SU-DHL-6 (cell line): ENCODE data around the gene PRDX2.

Source experiments
- H2AFZ ChIP-seq: fragments of 200-600 bp; sonication (generic); 2 replicates; pipeline ENCODE4 v1.6.1; 2014; ENCODE audit warnings: low read depth, mild to moderate bottlenecking, moderate library complexity, mixed read lengths, antibody characterized with exemption, low read length; ENCODE audit not compliant: severe bottlenecking
- H3F3A ChIP-seq: fragments of 200-600 bp; shearing (Covaris generic); 2 replicates; pipeline ENCODE4 v1.6.0; 2016; ENCODE audit warnings: antibody characterized with exemption, mild to moderate bottlenecking; ENCODE audit not compliant: insufficient read depth
- H3K27ac ChIP-seq: fragments of 200-600 bp; sonication (generic); 2 replicates; pipeline ENCODE4 v1.5.1; 2016; ENCODE audit warnings: low read depth, mild to moderate bottlenecking, low read length, moderate library complexity, mixed read lengths
- H3K27me3 ChIP-seq: fragments of 200-600 bp; sonication (generic), shearing (Covaris generic); 2 replicates; pipeline ENCODE4 v1.6.0; 2014; ENCODE audit warnings: mild to moderate bottlenecking, low read length
- H3K36me3 ChIP-seq: fragments of 200-600 bp; sonication (generic); 2 replicates; pipeline ENCODE4 v1.6.1; 2014; ENCODE audit warnings: mild to moderate bottlenecking, low read length, mixed read lengths
- H3K4me2 ChIP-seq: fragments of 300-600, 200-600 bp; shearing (Covaris generic), sonication (generic); 2 replicates; pipeline ENCODE4 v1.6.0; 2014; ENCODE audit warnings: low read length, low read depth, mild to moderate bottlenecking; ENCODE audit not compliant: poor library complexity, severe bottlenecking
- H3K4me3 ChIP-seq: fragments of 200-600 bp; sonication (generic); 2 replicates; pipeline ENCODE4 v1.5.1; 2014; ENCODE audit warnings: antibody characterized with exemption, low read length, mild to moderate bottlenecking, mixed read lengths; ENCODE audit not compliant: insufficient read depth, poor library complexity, severe bottlenecking
- H3K79me2 ChIP-seq: fragments of 200-600 bp; sonication (generic); 2 replicates; pipeline ENCODE4 v1.6.1; 2014; ENCODE audit warnings: mild to moderate bottlenecking, low read length, moderate library complexity; ENCODE audit not compliant: insufficient read depth
- H3K9ac ChIP-seq: fragments of 200-600 bp; sonication (generic); 2 replicates; pipeline ENCODE4 v1.7.0; 2014; ENCODE audit warnings: mild to moderate bottlenecking, low read length
- H3K9me2 ChIP-seq: fragments of 200-600 bp; sonication (generic); replicated peaks from 2 replicates; pipeline ENCODE4 v1.6.1; 2014; ENCODE audit warnings: low read length; ENCODE audit not compliant: insufficient read depth
- H3K9me3 ChIP-seq: fragments of 200-600 bp; sonication (generic); 2 replicates; pipeline ENCODE4 v1.6.1; 2014; ENCODE audit warnings: low read length, mixed read lengths; ENCODE audit not compliant: insufficient read depth
- H4K20me1 ChIP-seq: fragments of 200-600 bp; sonication (generic); 2 replicates; pipeline ENCODE4 v1.6.1; 2014; ENCODE audit warnings: low read depth, mild to moderate bottlenecking, antibody characterized with exemption, low read length, moderate library complexity, mixed read lengths
- EZH2phosphoT487 ChIP-seq: fragments of 200-600 bp; sonication (generic), shearing (Covaris generic); conservative IDR thresholded peaks from 2 replicates; pipeline ENCODE4 v1.6.1; 2018; ENCODE audit warnings: mild to moderate bottlenecking, antibody characterized with exemption, low read length, moderate library complexity, mixed read lengths
- TF ChIP-seq, protein P1 (sequence below): fragments of 200-600 bp; sonication (generic); IDR thresholded peaks from one replicate; pipeline ENCODE4 v1.5.1; 2017; ENCODE audit warnings: antibody characterized with exemption, mild to moderate bottlenecking, low read length, moderate library complexity; ENCODE audit not compliant: insufficient read depth, poor library complexity, severe bottlenecking

Gene PRDX2

DNA sequence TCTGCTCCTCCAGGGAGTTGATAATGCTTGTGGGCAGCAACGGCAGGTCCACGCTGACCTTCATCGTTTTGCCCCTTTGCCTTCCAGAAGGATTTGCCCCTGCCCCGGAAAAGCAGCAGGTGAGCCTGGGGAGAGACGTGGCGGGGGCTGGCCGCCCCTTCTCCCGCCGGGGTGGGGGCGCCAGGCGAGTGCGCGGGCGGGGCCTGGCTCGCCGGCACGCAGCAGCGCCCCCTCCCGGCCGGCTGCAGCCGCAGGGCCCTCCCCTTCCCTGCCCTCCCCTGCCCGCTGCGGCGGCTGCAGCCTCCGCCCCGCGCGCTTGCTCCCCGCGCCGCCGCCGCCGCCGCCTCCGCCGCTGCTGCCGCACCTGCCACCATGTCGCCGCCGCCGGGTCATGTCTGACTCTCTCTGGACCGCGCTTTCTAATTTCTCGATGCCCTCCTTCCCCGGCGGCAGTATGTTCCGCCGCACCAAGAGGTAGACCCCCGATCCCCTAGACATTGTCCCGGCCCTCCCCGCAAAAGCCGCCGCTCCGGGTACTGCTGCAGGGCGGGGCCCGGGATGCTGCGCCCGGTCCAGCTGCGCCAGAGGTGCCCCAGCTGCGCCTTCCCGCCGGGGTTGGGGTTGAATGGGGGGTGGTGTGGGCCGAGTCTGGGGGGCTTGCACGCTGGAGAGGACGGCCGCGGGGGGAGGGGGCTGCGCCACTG, 36.7 kb upstream of the PRDX2 start, which contains the start of gene MAST1:
Gene MAST1, plus strand, starts transcription at position 334 of the 704 bp plus-strand sequence. Its CDS starts 58 bp downstream, at position 392.
- Histone ChIP-seq H3K27ac (peak within 1 kb of the TSS; percentile 46), H3K36me3 (no peaks in the 10 kb centered on the region), H3F3A (peaks cover 19% of the 10 kb centered on the region), H3K27me3 (no peaks in the 10 kb centered on the region), H4K20me1 (no peaks in the 10 kb centered on the region), H3K9me2 (no peaks in the 10 kb centered on the region), H3K9me3 (no peaks in the 10 kb centered on the region), H3K4me2 (peak within 1 kb of the TSS; percentile 78), H3K79me2 (0 out of 2 replicates have a peak, but pooled peaks cover 4% of the 10 kb centered on the region), H2AFZ (peak within 1 kb of the TSS; percentile 87), H3K9ac (peak within 1 kb of the TSS; percentile 74), H3K4me3 (peak within 1 kb of the TSS; percentile 81)
- TF ChIP-seq, protein P1, sequence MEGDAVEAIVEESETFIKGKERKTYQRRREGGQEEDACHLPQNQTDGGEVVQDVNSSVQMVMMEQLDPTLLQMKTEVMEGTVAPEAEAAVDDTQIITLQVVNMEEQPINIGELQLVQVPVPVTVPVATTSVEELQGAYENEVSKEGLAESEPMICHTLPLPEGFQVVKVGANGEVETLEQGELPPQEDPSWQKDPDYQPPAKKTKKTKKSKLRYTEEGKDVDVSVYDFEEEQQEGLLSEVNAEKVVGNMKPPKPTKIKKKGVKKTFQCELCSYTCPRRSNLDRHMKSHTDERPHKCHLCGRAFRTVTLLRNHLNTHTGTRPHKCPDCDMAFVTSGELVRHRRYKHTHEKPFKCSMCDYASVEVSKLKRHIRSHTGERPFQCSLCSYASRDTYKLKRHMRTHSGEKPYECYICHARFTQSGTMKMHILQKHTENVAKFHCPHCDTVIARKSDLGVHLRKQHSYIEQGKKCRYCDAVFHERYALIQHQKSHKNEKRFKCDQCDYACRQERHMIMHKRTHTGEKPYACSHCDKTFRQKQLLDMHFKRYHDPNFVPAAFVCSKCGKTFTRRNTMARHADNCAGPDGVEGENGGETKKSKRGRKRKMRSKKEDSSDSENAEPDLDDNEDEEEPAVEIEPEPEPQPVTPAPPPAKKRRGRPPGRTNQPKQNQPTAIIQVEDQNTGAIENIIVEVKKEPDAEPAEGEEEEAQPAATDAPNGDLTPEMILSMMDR = peak; percentile 22
- TF ChIP-seq EZH2phosphoT487 = no peak

DNA sequence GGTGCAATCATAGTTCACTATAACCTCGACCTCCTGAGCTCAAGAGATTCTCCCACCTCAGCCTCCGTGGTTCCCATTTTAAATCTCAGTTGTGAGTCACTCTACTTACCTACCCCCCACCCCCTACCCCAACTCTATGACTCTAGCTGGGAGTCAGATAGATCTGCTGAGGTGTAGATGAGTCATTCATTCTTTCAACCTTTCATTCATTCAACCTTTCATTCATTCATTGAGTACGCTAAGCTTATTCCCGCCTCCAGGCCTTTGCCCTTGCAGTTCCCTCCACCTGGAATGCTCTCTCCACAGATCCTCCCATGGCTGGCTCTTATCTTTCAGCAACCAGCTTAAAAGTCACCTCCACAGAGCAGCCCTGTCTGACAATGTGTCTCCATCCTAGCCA, 35.6 kb upstream of the PRDX2 start:
- no peak overlapping the region for H3K4me2 ChIP-seq
- H3K9me3 ChIP-seq = no peaks in the 10 kb centered on the region

GRCh38 chr19:12836529-12836863, 34.9 kb upstream of the PRDX2 start:
- Histone ChIP-seq H3F3A (peaks cover 25% of the 10 kb centered on the region), H3K9me3 (no peaks in the 10 kb centered on the region), H3K9me2 (no peaks in the 10 kb centered on the region), H2AFZ (no peak overlapping the region), H3K36me3 (no peaks in the 10 kb centered on the region), H3K9ac (no peak overlapping the region), H3K79me2 (0 out of 2 replicates have a peak, but pooled peaks cover 4% of the 10 kb centered on the region), H4K20me1 (no peaks in the 10 kb centered on the region), H3K4me3 (no peak overlapping the region), H3K27ac (no peak overlapping the region), H3K27me3 (no peaks in the 10 kb centered on the region), H3K4me2 (peak overlapping the region; percentile 36)
- TF ChIP-seq, protein P1 = no peak
- TF ChIP-seq EZH2phosphoT487 = no peak

More for the DNA sequence above, 35.6 kb upstream of the PRDX2 start:
- no peak overlapping the region for H2AFZ ChIP-seq
- no peaks in the 10 kb centered on the region for H3K36me3 ChIP-seq
- no peaks in the 10 kb centered on the region for H3K9me2 ChIP-seq
- no peak for TF ChIP-seq EZH2phosphoT487
- TF ChIP-seq, protein P1 = no peak
- H3K4me3 ChIP-seq = no peak overlapping the region
- no peak overlapping the region for H3K27ac ChIP-seq
- H4K20me1 ChIP-seq = no peaks in the 10 kb centered on the region
- H3K27me3 ChIP-seq = no peaks in the 10 kb centered on the region
- 0 out of 2 replicates have a peak, but pooled peaks cover 4% of the 10 kb centered on the region for H3K79me2 ChIP-seq
- H3F3A ChIP-seq = peaks cover 25% of the 10 kb centered on the region
- no peak overlapping the region for H3K9ac ChIP-seq
